DMS153 treated with DMSO at 0.1 percent for 48 hours (cell line): Measurements from ENCODE around the gene HOXC6.
"Not testable (repeated sequence)": the region's sequence is repeated elsewhere in the genome, so short reads cannot be mapped to it uniquely, and the experiment has no call there.

ENCODE experiments used
- DNase-seq: peaks from one replicate; lab custom pipeline; 2025; ENCODE audit not compliant: unreplicated experiment; lab: John Stamatoyannopoulos, UW

The HOXC6 gene

DNA sequence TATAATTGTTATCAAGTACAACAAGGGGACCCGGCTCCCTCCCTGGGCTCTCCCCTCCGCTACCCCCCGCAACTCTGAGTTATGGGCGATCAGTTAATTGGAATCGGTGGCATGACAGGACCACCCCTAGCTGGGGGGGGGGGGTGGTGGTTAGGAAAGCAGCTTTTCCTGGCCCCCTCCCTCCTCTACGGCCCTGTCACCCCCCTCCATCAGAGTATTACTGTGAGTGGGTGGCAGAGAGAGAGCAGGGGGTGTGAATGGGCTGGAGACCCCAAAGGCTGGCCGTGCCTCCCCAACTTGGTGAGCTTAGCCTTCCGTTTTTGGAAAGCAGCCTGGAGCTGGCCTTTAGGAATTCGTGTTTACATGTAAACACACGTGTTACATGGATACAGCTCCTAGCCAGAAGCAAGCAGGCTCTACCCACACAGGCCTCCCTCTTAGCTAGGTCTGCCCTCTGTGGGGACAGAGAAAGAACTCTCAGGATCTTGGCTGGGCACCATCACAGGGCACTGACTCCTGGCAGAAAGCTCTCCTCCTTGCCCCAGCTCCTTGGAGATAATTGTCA, 24.3 kb downstream of the HOXC6 start:
- DNase-seq, result no peak

GRCh38 chr12:54053003-54053750, 24.9 kb downstream of the HOXC6 start:
- DNase-seq, result no peak

- DNase-seq, result no peak
Observed at GRCh38 chr12:54053751-54054741, 25.8 kb downstream of the HOXC6 start, which contains the start of gene HOXC4. TSS of gene HOXC4 (plus strand) at chr12:54053835. CDS start at chr12:54053923, 88 bp downstream.

- DNase-seq, result no peak
Observed at GRCh38 chr12:54054742-54055194, 26.5 kb downstream of the HOXC6 start.

GRCh38 chr12:54055552-54055951, 27.3 kb downstream of the HOXC6 start:
- DNase-seq, result no peak

DNA sequence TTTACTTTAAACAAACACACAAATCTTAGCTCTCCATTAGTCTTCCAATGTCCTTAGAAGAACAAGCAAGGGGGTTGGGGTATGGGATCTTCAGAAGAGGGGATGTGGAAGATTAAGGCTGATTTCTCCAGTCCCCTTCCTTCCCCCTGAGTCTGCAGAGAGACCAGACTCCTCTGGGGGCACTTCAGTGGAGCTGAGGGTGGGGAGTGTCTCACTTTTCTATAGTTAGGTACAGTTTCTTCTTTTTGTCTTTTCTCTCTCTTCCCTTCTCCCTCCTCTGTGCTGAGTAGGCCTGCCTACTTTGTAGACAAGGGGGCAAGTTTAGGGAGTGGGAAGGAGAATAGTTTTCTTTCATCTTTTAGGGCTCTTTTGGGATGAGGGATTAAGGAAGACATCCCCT, 27.9 kb downstream of the HOXC6 start:
- DNase-seq, result no peak

GRCh38 chr12:54058128-54058768, 30.0 kb downstream of the HOXC6 start:
- no peak for DNase-seq

DNA sequence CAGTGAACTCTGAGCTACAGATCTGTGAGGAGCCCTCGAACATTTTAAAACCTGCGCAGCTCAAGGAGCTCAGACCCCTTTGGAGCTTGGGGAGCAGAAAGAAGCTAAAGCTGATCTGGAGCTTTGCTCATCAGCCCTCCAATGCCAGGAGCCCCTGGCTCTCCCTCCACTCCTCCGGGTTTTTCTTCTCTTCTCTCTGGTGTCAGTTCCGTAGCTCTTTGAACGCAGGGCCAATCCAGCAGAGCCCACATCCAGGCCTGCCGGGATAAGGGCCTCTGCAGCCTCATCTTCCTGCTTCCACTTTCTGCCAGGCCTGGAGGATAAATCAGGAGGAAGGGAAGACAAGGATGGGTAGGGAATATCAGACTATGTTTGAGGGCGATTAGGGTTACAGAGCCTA, 31.4 kb downstream of the HOXC6 start:
- DNase-seq, result no peak

GRCh38 chr12:54060174-54060974, 32.1 kb downstream of the HOXC6 start:
- DNase-seq, result no peak

DNA sequence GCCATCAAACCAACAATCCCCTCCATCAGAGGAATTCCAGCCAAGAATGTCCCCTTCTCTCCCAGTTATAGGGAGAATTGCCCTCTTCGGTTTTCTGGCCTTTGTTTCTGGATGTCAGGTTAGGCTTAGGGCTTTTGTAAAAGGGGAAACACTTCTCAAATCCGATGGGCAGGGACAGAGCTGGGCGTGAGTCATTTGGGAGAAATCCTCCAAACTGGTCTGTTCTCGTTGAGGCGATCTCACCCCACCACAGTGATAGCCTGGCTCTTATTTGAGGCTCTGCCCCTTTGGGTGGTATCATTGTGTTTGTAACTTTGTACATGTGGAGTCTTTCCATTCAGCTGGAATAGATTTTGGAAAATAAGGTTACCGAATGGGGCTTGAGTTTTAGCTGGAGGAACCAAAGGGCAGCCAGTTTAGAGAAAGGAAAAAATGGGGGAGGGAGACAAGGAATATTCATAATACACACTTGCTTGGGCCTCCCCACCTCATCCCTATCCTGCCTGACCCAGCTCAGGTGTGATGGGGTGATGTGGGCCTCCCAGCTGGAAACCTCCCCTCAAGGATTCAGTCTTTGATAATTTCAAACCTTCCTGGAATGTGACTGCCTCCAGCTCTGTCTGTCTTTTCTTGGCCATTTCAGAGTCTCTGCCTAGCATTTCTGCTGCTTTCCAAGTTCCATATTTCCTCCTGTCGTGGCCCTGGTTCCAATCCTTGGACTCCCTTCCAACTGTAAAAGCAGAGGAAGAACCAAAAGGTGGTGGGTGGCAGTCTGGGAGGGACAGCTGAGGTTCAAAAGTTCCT, 32.9 kb downstream of the HOXC6 start:
- DNase-seq, result no peak

DNA sequence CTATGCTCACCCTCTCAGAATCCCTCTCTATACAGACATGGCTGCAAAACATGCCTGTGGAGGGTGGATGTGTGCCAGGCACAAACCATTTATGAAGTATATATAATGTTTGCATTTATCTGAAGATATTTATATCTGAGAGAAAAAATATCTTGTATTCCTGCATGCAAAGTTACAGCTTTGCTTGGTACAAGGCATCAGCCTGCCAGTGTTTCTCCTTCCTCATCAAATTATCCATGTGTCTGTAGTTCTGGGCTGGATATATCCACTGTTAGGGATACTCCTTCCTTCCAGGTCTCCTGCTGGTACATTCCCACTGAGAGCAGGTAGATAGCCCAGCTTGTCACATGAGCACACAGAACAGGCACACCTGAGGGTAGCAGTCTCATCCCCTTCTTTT, 37.4 kb downstream of the HOXC6 start:
- no peak for DNase-seq

DNA sequence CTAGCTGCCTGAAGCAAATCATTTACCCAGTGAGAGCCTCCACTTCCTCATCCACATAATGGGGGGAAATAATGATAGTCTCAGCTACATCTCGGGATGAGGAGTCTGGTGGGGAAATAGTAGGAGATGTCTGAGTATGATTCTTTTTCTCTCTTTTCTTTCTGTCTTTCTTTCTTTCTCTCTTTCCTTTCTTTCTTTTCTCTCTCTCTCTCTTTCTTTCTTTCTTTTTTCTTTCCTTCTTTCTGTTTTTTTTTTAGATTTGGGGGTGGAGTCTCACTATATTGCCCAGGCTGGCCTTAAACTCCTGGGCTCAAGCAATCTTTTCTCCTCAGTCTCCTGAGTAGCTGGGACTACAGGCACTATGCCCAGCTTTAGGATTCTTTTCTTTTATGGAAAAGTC, 38.2 kb downstream of the HOXC6 start:
- no peak for DNase-seq

DNA sequence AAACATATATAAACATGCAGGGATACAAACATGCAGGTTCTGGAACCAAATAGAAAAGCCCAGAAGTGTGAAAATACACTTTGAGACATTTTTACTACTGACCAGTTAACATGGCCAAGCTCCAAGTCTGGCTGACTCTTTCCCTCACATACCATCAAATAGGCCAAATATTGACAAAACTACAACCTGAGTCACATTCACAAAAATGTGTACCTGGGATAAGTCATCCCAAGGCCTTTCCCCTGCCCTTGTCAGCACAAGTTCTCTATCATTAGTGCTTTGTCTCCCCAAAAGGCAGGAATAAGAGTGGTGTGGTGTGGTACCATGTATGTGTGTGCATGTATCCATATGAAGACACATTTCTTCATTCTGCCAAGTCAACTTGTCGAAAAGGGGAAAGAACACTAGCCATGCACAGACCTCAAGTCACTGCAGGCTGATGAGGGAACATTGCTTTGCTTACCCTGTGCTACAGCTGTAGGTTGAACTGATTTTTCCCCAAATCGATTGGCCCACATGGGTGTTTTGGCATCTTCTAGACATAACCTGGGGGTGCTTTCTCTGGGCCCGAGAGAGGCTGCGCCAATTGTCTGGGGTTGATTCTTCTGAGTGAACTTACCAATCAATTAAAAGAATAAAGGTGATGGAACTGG, 40.3 kb downstream of the HOXC6 start:
- no peak for DNase-seq

GRCh38 chr12:54071942-54072341, 43.7 kb downstream of the HOXC6 start:
- DNase-seq, result no peak

- DNase-seq, result no peak
Observed at GRCh38 chr12:54074308-54074707, 46.1 kb downstream of the HOXC6 start.

GRCh38 chr12:54075409-54075808, 47.2 kb downstream of the HOXC6 start:
- DNase-seq, result no peak

GRCh38 chr12:54075974-54076373, 47.7 kb downstream of the HOXC6 start:
- no peak for DNase-seq

DNA sequence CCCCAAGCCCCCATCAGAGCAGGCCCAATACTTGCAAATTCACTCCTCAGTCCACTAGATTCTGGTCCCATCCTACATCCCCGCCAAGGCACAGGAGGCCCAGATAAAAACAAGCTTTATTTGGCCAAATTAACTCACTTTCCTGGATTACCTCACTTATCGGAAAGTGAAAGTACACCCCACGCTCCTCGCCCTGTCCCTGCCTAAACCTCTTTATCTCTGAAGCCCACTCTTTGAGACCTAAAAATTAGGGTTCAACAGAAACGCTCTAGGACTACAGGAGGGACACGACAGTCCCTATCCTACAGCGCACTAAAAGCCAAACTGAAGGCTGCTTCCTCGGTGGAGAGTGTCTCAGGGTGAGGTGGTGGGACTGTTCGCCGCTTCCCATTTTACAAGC, 49.6 kb downstream of the HOXC6 start:
- not testable (repeated sequence) for DNase-seq

- not testable (repeated sequence) for DNase-seq
Observed at GRCh38 chr12:54079115-54079514, 50.9 kb downstream of the HOXC6 start.
